Stomach (tissue), 9 donors: Measurements from ENCODE around the gene ZNF18. TPM values are rescaled to one million over a fixed set of nuclear protein-coding genes. Genes with fewer than 3 reads are reported as not detected.
A peak's percentile ranks its signal among the peaks of the same experiment; 100 is the strongest.
"Not testable (repeated sequence)": the region's sequence is repeated elsewhere in the genome, so short reads cannot be mapped to it uniquely, and the experiment has no call there.

Source experiments
- DNase-seq, 2 donors: peaks; one replicate each; pipeline versions ENCODE4 v3.0.0 to v3.0.0-alpha.2; 2013 to 2019
- H3K27ac ChIP-seq, 5 donors: fragments of 200-600 bp in 4 of 5; sonication (generic) in 4 of 5; one replicate each; pipeline ENCODE4 v1.5.1; 2013 to 2019; ENCODE audit warnings: mild to moderate bottlenecking in 1 of 5, moderate library complexity in 1 of 5
- H3K27me3 ChIP-seq, 3 donors: fragments of 200-600 bp; sonication (generic); one replicate each; pipeline ENCODE4 v1.5.1; 2017 to 2019; ENCODE audit warnings: mixed run types in 1 of 3
- H3K36me3 ChIP-seq, 4 donors: fragments of 200-600 bp; sonication (generic); 1 replicate in 3 of 4; 2 replicates in 1 of 4; pipeline ENCODE4 v1.5.1; 2016 to 2019
- H3K4me1 ChIP-seq, 4 donors: fragments of 200-600 bp; sonication (generic); one replicate each; pipeline ENCODE4 v1.5.1; 2016 to 2019
- H3K4me3 ChIP-seq, 4 donors: fragments of 200-600 bp; sonication (generic) in 3 of 4; one replicate each; pipeline ENCODE4 v1.5.1; 2016 to 2019; ENCODE audit warnings: mild to moderate bottlenecking in 1 of 4
- H3K9me3 ChIP-seq, 4 donors: fragments of 200-600 bp; sonication (generic); one replicate each; pipeline ENCODE4 v1.5.1; 2016 to 2019
- EP300 ChIP-seq: sonication (generic); formaldehyde crosslinking; IDR thresholded peaks from one replicate; pipeline ENCODE4 v1.6.1; 2017; ENCODE audit warnings: antibody characterized with exemption
- POLR2A ChIP-seq, 4 donors: fragments of 450-650 bp; IDR thresholded peaks; one replicate each; pipeline ENCODE4 v1.6.1; 2016; ENCODE audit warnings: antibody characterized with exemption in 4 of 4, control low read depth in 2 of 4, mild to moderate bottlenecking in 1 of 4, moderate library complexity in 1 of 4
- POLR2AphosphoS5 ChIP-seq, 3 donors: sonication (generic); formaldehyde crosslinking; IDR thresholded peaks; one replicate each; pipeline ENCODE4 v1.6.1; 2016; ENCODE audit warnings: antibody characterized with exemption in 3 of 3
- WGBS, 5 donors: extraction: QIAGEN DNeasy Blood & Tissue Kit in 3 of 5; methylation state at CpG; one replicate each; pipeline versions ENCODE4 v1.1.5 to v1.1.7; 2013 to 2018; 5-methylcytosine and 5-hydroxymethylcytosine counted together
- intact Hi-C: fragments of 100-400 bp; cut with DNase I; formaldehyde crosslinking; loops from one replicate; pipeline ENCODE4 v1.15.1; 2023; ENCODE audit warnings: low total_unique reads
- polyA plus RNA-seq, 3 donors: library from polyadenylated mRNA; stranded (reverse); fragments of 200-250 nt; gene quantifications; one replicate each; pipeline ENCODE4 v1.2.3, GENCODE V29; 2013
- total RNA-seq, 5 donors: library from RNA; depleted of rRNA; stranded (reverse); fragments of >200 nt; gene quantifications; one replicate each; pipeline versions ENCODE4 v1.1.0 to v1.2.3, GENCODE V29; 2014 to 2016
- TF ChIP-seq, protein P1 (sequence below), 7 experiments: fragments of 450-650 bp in 4 of 7; fragments of 200-600 bp in 3 of 7; sonication (generic) in 3 of 7; IDR thresholded peaks; one replicate each; pipeline ENCODE4 v1.5.1; 2016 to 2019; ENCODE audit warnings: antibody characterized with exemption in 7 of 7, control low read depth in 2 of 7, mild to moderate bottlenecking in 1 of 7
- donor health status: healthy with polysubstance abuse.
- donor health status: Bipolar disorder and iron deficiency.
- donor health status: healthy.

Gene ZNF18
- total and polyA plus RNA-seq, 8 donors: 3.7 to 13.2 (median 6.7) TPM; not detected in 1

DNA sequence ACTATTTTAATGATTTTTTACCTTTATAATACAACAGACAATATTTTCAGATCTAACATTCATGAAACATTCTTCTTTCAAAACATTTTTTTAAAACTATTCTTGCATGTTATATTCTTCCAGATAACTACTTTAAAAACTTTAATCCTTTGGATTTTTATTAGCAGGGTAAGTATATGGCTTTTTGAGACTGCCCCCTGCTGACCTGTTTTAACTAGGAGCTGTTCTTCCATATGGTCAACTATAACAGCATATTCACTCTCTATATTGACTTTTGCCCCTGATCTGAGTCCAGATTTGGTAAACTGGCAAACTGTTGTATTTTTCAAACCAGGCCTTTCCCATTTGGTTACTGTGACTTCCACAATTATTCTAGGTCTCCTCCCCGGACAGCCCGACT lies 16.5 kb downstream of the ZNF18 start:
- intact Hi-C loops: no loop called here
- peak in 1 of 2 donors; percentile 9 for DNase-seq
- H3K27me3 ChIP-seq: no peaks in the 10 kb centered on the region
- H3K4me1 ChIP-seq: no peaks in the 10 kb centered on the region
- TF ChIP-seq, protein P1, sequence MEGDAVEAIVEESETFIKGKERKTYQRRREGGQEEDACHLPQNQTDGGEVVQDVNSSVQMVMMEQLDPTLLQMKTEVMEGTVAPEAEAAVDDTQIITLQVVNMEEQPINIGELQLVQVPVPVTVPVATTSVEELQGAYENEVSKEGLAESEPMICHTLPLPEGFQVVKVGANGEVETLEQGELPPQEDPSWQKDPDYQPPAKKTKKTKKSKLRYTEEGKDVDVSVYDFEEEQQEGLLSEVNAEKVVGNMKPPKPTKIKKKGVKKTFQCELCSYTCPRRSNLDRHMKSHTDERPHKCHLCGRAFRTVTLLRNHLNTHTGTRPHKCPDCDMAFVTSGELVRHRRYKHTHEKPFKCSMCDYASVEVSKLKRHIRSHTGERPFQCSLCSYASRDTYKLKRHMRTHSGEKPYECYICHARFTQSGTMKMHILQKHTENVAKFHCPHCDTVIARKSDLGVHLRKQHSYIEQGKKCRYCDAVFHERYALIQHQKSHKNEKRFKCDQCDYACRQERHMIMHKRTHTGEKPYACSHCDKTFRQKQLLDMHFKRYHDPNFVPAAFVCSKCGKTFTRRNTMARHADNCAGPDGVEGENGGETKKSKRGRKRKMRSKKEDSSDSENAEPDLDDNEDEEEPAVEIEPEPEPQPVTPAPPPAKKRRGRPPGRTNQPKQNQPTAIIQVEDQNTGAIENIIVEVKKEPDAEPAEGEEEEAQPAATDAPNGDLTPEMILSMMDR (IDR thresholded peaks at IDR 0.05): no peak
- TF ChIP-seq POLR2A (IDR thresholded peaks at IDR 0.05) (no peak), EP300 (no peak), POLR2AphosphoS5 (IDR thresholded peaks at IDR 0.05) (no peak)
- no peak overlapping the region for H3K4me3 ChIP-seq
- H3K9me3 ChIP-seq: no peaks in the 10 kb centered on the region
- 67 to 100% (median 88%) methylated on average over 2 of the region's 2 CpGs for WGBS, 5 donors
- H3K27ac ChIP-seq: no peak overlapping the region
- peaks cover 32 to 64% (median 60%) of the 10 kb centered on the region in 4 donors for H3K36me3 ChIP-seq

DNA sequence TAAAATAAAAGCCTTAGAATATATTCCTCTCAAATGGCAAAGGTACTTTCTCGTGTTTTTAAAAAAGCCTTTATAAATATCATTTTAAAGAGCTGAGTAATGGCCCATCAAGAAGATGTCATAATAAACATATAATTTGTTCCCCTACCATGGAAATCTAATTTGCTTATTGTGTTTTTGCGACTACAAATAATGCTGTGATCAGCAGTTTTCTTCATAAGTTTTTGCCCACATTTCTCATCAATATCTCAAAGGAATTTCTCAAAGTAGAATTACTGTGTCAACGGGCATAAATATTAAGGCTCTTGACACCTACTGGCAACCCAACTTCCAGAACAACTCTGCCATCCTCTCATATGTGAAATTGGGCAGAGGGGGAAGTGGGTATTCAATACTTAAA lies 17.5 kb downstream of the ZNF18 start:
- DNase-seq: no peak
- intact Hi-C loops: no loop called here
- H3K36me3 ChIP-seq: peaks cover 32 to 57% (median 53%) of the 10 kb centered on the region in 4 donors
- H3K27me3 ChIP-seq: no peaks in the 10 kb centered on the region
- TF ChIP-seq, protein P1 (IDR thresholded peaks at IDR 0.05): no peak
- no peak for TF ChIP-seq POLR2AphosphoS5 (IDR thresholded peaks at IDR 0.05)
- no peak for TF ChIP-seq POLR2A (IDR thresholded peaks at IDR 0.05)
- TF ChIP-seq EP300: no peak
- 90 to 95% (median 95%) methylated on average over 3 of the region's 3 CpGs for WGBS, 5 donors
- H3K4me1 ChIP-seq: no peaks in the 10 kb centered on the region
- H3K9me3 ChIP-seq: no peaks in the 10 kb centered on the region
- H3K27ac ChIP-seq: no peak overlapping the region
- H3K4me3 ChIP-seq: no peak overlapping the region

DNA sequence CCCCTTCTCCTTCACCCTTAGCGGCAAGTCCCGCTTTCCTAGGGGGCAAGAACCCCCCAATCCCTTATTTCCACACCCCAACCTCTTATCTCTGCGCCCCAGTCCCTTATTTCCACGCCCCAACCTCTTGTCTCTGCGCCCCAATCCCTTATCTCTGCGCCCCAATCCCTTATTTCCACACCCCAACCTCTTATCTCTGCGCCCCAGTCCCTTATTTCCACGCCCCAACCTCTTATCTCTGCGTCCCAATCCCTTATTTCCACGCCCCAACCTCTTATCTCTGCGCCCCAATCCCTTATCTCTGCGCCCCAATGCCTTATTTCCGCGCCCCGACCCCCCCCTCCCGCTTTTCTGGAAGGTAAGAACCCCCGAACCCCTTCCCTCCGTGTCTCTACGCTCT lies 24.5 kb downstream of the ZNF18 start:
- Histone ChIP-seq H3K9me3 (peaks cover 0 to 13% (median 5%) of the 10 kb centered on the region in 4 donors), H3K36me3 (peaks cover 7 to 11% (median 10%) of the 10 kb centered on the region in 4 donors)
- WGBS, 5 donors: 80 to 85% (median 83%) methylated on average over 19 of the region's 19 CpGs
- H3K4me3 ChIP-seq, H3K27me3 ChIP-seq, DNase-seq, H3K27ac ChIP-seq, H3K4me1 ChIP-seq, intact Hi-C loops: not testable (repeated sequence)

DNA sequence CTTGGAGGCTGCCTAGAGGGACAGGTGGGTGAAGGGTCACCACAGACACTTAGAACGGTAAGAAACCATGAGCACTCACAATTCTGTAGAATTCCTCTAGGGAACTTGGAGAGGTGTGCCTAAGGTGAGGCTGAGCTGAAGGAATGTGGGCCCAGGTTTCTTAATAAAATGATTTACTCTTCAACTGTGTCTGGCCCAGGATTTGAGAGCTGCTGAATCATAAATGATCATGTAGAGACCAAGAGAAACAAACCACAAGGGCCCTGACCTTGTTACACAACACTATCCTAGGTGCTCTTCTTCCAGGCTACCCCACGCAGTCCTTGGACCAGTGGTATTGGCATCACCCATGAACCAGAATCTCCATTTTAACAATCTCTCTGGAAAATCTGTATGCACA lies 27.7 kb downstream of the ZNF18 start:
- H3K4me1 ChIP-seq: no peaks in the 10 kb centered on the region
- intact Hi-C loops: no loop called here
- TF ChIP-seq EP300 (no peak), POLR2A (IDR thresholded peaks at IDR 0.05) (no peak), POLR2AphosphoS5 (IDR thresholded peaks at IDR 0.05) (no peak)
- TF ChIP-seq, protein P1 (IDR thresholded peaks at IDR 0.05): no peak

DNA sequence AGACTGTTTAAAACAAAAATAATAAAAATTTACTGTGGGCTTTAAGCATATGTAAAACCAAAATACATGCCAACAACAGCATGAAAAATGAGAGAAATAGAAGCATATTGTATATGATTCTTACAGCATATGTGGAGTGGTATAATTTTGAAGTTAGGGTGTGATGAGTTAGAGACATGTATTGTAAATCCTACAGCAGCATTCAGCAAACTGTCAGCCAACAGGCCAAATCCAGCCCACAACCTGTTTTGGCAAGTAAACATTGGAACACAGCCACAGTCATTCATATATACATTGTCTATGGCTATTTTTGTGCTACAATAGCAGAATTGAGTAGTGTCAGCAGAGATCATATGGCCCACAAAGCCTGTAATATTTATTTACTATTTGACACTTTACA lies 42.3 kb downstream of the ZNF18 start:
- intact Hi-C loops: no loop called here
- Histone ChIP-seq H3K4me3 (no peak overlapping the region), H3K27me3 (no peaks in the 10 kb centered on the region), H3K4me1 (no peaks in the 10 kb centered on the region), H3K9me3 (peaks cover 0 to 34% (median 12%) of the 10 kb centered on the region in 4 donors), H3K27ac (no peak overlapping the region), H3K36me3 (peaks cover 0 to 17% (median 4%) of the 10 kb centered on the region in 4 donors)
- TF ChIP-seq EP300 (no peak), POLR2AphosphoS5 (IDR thresholded peaks at IDR 0.05) (no peak), POLR2A (IDR thresholded peaks at IDR 0.05) (no peak)
- TF ChIP-seq, protein P1 (IDR thresholded peaks at IDR 0.05): no peak
- DNase-seq: no peak

More for the DNA sequence above, 27.7 kb downstream of the ZNF18 start:
- Histone ChIP-seq H3K27me3 (no peaks in the 10 kb centered on the region), H3K9me3 (peaks cover 4 to 35% (median 21%) of the 10 kb centered on the region in 4 donors), H3K36me3 (peaks cover 0 to 15% (median 0%) of the 10 kb centered on the region in 4 donors), H3K4me3 (no peak overlapping the region), H3K27ac (no peak overlapping the region)
- DNase-seq: no peak
- 84 to 100% (median 94%) methylated on average over 2 of the region's 2 CpGs for WGBS, 5 donors
